Stimulated activated memory B cell treated with anti-CD40 and anti-IgM and Interleukin-4, amounts not matched to agents 10 μg/mL and 1 μg/mL and 100 μg/mL, for 72 hours (primary cell): ENCODE measurements around the gene HEATR5A.
"Not testable (repeated sequence)": the region's sequence is repeated elsewhere in the genome, so short reads cannot be mapped to it uniquely, and the experiment has no call there.

ENCODE experiments used
- ATAC-seq: fragments of 150-1000 bp; cut with Tn5 transposase; 2 replicates; pipeline ENCODE4 v1.10.0; 2021
- H3K27ac Mint-ChIP-seq: one replicate; pipeline ENCODE4 v1.8.0; 2022; ENCODE audit warnings: mild to moderate bottlenecking, mixed read lengths
- H3K27me3 Mint-ChIP-seq: one replicate; pipeline ENCODE4 v1.8.0; 2022; ENCODE audit warnings: mixed read lengths
- H3K36me3 Mint-ChIP-seq: one replicate; pipeline ENCODE4 v1.8.0; 2022; ENCODE audit warnings: mixed read lengths
- H3K4me1 Mint-ChIP-seq: one replicate; pipeline ENCODE4 v1.8.0; 2022; ENCODE audit warnings: mixed read lengths
- H3K4me3 Mint-ChIP-seq: one replicate; pipeline ENCODE4 v1.8.0; 2022; ENCODE audit warnings: mild to moderate bottlenecking, moderate library complexity, mixed read lengths
- H3K9me3 Mint-ChIP-seq: one replicate; pipeline ENCODE4 v1.8.0; 2022; ENCODE audit warnings: mixed read lengths

HEATR5A gene

DNA sequence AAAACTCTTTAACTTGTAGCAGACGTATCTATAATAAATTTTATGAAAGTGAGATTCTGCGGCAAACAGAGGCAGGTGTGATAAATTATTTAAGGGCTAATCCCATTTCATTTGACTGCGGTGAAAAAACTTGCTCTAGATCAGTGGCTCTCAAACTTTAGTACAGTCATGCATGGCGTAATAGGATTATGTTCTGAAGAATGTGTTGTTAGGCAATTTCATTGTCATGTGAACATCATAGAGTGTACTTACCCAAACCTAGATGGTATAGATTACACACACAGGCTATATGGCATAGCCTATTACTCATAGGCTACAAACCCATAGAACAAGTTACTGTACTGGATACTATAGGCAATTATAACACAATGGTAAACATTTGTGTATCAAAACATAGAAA, 83.7 kb downstream of the HEATR5A start:
- peaks cover 55% of the 10 kb centered on the region for H3K36me3 Mint-ChIP-seq

DNA sequence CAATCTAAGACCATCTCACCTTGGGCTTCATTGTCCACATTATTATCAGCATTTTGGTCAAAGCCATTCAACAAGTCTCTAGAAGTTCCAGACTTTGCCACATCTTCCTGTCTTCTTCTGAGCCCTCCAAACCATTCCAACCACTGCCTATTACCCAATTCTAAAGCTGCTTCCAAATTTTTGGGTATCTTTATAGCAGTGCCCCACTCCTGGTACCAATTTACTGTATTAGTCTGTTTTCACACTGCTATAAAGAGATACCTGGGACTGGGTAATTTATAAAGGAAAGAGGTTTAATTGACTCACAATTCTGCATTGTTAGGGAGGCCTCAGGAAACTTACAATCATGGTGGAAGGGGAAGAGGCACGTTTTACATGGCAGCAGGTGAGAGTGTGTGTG, 89.0 kb downstream of the HEATR5A start:
- H3K27ac Mint-ChIP-seq, ATAC-seq, H3K4me1 Mint-ChIP-seq, H3K27me3 Mint-ChIP-seq, H3K4me3 Mint-ChIP-seq: not testable (repeated sequence)
- H3K9me3 Mint-ChIP-seq, result peaks cover 20% of the 10 kb centered on the region
- peaks cover 62% of the 10 kb centered on the region for H3K36me3 Mint-ChIP-seq

More for the DNA sequence above, 83.7 kb downstream of the HEATR5A start:
- Mint-ChIP-seq H3K27me3 (no peaks in the 10 kb centered on the region), H3K4me3 (no peak overlapping the region), H3K9me3 (peaks cover 7% of the 10 kb centered on the region), H3K27ac (no peak overlapping the region), H3K4me1 (no peaks in the 10 kb centered on the region)
- ATAC-seq, result no peak

DNA sequence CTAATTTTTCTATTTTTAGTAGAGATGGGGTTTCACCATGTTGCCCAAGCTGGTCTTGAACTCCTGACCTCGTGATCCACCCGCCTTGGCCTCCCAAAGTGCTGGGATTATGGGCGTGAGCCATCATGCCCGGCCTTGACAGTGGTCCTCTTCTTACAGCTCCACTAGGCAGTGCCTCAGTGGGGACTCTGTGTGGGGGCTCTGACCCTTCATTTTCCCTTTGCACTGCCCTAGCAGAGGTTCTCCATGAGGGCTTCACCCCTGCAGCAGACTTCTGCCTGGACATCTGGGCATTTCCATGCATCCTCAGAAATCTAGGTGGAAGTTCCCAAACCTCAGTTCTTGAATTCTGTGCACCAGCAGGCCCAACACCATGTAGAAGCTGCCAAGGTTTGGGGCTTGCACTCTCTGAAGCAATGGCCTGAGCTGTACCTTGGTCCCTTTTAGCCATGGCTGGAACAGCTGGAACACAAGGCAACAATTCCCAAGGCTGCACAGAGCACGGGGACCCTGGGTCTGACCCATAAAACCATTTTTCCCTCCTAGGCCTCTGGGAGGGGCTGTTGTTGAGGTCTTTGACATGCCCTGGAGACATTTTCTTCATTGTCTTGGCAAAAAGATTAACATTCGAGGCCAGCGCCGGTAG, 90.4 kb downstream of the HEATR5A start:
- Mint-ChIP-seq H3K36me3 (peaks cover 60% of the 10 kb centered on the region), H3K9me3 (peaks cover 20% of the 10 kb centered on the region)
- ATAC-seq, H3K4me1 Mint-ChIP-seq, H3K4me3 Mint-ChIP-seq, H3K27me3 Mint-ChIP-seq, H3K27ac Mint-ChIP-seq: not testable (repeated sequence)

DNA sequence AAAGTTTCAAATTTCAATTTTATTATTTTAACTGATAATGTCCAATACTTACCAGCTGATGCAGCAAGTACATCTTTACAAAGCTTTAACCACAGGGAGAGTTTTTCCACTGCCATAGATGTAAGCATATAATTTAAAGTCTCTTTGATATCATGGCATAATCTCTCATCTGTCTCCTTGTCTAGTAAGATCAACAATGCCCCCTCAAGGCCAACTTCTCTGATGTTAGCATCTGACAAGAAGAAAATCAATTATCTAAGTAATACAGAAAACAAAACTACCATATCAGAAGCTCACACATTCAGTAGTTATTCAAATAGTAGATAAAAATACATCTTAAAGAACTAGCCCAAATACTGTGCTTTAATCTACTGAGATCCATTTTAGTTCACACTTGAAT, 94.2 kb downstream of the HEATR5A start:
- no peak overlapping the region for H3K27ac Mint-ChIP-seq
- H3K9me3 Mint-ChIP-seq, result peaks cover 9% of the 10 kb centered on the region
- H3K4me1 Mint-ChIP-seq, result no peaks in the 10 kb centered on the region
- ATAC-seq, result no peak
- peaks cover 41% of the 10 kb centered on the region for H3K36me3 Mint-ChIP-seq
- H3K4me3 Mint-ChIP-seq, result no peak overlapping the region
- no peaks in the 10 kb centered on the region for H3K27me3 Mint-ChIP-seq

DNA sequence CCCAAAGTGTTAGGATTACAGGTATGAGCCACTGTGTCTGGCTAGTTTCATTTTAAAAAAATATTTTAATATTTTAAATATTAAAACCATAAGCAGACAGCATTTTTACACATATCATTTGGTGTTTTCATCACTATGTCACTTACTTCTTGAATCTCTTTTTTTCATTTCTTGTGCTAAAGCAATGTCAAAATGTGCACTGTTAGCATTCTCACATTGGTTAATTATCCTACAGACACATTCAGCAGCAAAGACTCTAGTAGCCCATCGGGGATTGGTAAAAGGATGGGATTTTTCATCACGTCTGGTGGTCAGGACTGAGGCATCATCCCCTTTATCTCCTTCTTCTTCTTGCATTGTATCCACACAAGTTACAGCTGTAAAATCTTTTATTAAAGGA, 96.9 kb downstream of the HEATR5A start:
- Mint-ChIP-seq H3K27me3 (no peaks in the 10 kb centered on the region), H3K9me3 (peaks cover 3% of the 10 kb centered on the region), H3K4me1 (no peaks in the 10 kb centered on the region), H3K4me3 (no peak overlapping the region), H3K36me3 (peaks cover 27% of the 10 kb centered on the region), H3K27ac (no peak overlapping the region)
- no peak for ATAC-seq

DNA sequence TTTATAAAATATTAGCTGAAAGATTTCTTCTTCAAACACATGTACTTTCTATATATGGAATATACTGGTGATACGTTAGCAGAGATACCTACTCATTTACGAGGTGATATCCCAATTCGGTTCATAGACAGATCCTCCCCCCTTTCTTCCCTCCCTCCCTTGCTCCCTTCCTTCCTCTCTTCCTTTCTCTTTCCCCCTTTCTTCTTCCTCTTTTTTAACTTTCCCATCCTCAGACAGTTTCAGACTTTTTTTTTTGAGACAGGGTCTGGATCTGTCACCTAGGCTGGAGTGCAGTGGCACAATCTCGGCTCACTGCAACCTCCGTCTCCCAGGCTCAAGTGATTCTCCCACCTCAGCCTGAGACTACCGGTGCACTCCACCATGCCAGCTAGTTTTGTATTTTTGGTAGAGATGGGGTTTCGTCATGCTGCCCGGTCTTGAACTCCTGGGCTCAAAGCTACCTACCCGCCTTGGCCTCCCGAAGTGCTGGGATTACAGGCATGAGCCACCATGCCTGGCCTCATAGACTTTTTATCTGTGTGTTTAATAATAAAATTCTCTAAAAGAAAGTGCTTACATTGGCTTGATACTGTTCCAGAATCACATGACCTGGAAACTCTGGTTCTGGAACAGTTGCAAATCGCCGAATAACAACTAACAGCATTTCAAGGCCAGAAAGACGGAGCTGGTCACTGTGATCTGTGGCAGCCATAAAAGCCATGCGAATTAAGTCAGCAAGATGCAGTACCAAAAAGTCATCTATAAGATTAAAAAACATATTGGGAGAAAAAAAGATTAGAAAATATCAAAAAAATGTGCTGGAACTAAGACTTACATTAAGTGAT, 99.2 kb downstream of the HEATR5A start:
- H3K9me3 Mint-ChIP-seq, result no peaks in the 10 kb centered on the region
- no peaks in the 10 kb centered on the region for H3K27me3 Mint-ChIP-seq
- no peaks in the 10 kb centered on the region for H3K4me1 Mint-ChIP-seq
- no peak overlapping the region for H3K4me3 Mint-ChIP-seq
- no peak overlapping the region for H3K27ac Mint-ChIP-seq
- peaks cover 35% of the 10 kb centered on the region for H3K36me3 Mint-ChIP-seq
- ATAC-seq, result no peak

DNA sequence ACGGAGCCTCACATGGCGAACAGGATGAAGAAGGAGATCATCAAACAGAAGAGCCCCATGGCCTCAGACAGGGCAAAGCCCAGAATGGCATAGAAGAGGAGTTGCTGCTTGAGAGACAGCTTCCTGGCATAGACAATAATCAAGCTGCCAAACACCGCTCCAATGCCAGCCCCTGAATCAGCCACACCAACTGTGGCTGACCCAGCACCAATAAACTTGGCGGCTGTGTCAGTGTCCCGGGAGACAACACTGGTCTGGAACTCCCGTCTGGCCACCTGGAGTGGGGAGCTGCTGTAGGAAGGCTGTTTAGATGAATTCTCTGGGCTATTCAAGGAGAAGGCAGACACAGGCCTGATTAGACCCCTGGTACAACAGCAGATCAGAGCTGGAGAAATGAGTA, 100.1 kb downstream of the HEATR5A start:
- H3K36me3 Mint-ChIP-seq, result peaks cover 38% of the 10 kb centered on the region
- no peak overlapping the region for H3K27ac Mint-ChIP-seq
- no peaks in the 10 kb centered on the region for H3K4me1 Mint-ChIP-seq
- H3K9me3 Mint-ChIP-seq, result no peaks in the 10 kb centered on the region
- no peak overlapping the region for H3K4me3 Mint-ChIP-seq
- no peaks in the 10 kb centered on the region for H3K27me3 Mint-ChIP-seq
- ATAC-seq, result no peak

DNA sequence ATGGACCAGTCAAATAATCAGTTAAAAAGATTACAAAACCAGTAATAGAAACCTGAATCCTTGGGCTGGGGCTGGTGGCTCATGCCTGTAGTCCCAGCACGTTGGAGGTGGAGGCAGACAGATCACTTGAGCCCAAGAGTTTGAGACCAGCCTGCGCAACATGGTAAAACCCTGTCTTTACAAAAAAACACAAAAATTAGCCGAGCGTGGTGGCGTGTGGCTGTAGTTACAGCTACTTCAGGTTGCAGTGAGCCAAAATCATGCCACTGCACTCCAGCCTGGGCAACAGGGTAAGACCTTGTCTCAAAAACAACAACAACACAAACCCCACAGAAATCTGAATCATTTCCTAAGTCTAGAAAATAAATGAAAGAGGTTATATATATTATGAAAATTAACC, 100.6 kb downstream of the HEATR5A start:
- Mint-ChIP-seq H3K36me3 (peaks cover 43% of the 10 kb centered on the region), H3K4me1 (no peaks in the 10 kb centered on the region), H3K27ac (no peak overlapping the region), H3K27me3 (no peaks in the 10 kb centered on the region), H3K4me3 (no peak overlapping the region), H3K9me3 (no peaks in the 10 kb centered on the region)
- no peak for ATAC-seq

DNA sequence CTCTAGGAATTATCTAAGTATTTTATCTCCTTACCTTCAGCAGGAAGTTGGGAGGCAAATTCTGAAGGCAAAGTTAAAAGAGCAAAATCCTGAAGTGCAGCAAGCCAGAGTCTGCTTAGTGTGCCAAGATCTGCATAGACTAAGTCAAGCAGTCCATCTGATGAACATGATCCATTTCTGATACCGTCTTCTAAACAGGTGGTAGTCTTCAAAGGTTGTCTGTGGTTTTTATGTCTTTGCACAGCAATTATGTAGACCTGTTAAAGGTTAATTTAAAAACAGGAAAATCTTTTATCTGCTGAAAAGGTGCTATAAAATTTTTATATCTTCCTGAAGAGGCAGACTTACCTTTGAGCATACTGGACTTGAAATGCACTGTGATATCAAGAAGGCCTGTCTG, 107.4 kb downstream of the HEATR5A start:
- no peak overlapping the region for H3K27ac Mint-ChIP-seq
- no peaks in the 10 kb centered on the region for H3K4me1 Mint-ChIP-seq
- H3K9me3 Mint-ChIP-seq, result no peaks in the 10 kb centered on the region
- no peak for ATAC-seq
- no peaks in the 10 kb centered on the region for H3K27me3 Mint-ChIP-seq
- peaks cover 55% of the 10 kb centered on the region for H3K36me3 Mint-ChIP-seq
- no peak overlapping the region for H3K4me3 Mint-ChIP-seq

DNA sequence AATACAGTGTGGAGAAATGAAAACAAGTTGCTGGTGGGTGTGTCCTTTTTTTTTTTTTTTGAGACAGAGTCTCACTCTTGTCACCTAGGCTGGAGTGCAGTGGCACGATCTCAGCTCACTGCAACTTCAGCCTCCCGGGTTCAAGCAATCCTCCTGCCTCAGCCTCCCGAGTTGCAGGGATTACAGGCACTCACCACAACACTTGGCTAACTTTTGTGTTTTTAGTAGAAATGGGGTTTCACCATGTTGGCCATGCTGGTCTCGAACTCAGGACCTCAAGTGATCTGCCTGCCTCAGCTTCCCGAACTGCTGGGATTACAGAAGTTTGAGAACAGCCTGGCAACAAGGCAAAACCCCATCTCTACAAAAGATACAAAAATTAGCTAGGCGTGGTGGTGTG, 108.0 kb downstream of the HEATR5A start:
- H3K27me3 Mint-ChIP-seq, ATAC-seq, H3K4me1 Mint-ChIP-seq, H3K27ac Mint-ChIP-seq, H3K9me3 Mint-ChIP-seq, H3K4me3 Mint-ChIP-seq: not testable (repeated sequence)
- H3K36me3 Mint-ChIP-seq, result peaks cover 52% of the 10 kb centered on the region

- Mint-ChIP-seq H3K27ac (no peak overlapping the region), H3K9me3 (no peaks in the 10 kb centered on the region), H3K4me3 (no peak overlapping the region), H3K4me1 (no peaks in the 10 kb centered on the region), H3K36me3 (peaks cover 43% of the 10 kb centered on the region), H3K27me3 (no peaks in the 10 kb centered on the region)
- ATAC-seq, result no peak
These were observed 112.7 kb downstream of the HEATR5A start for GRCh38 chr14:31307618-31308017.

DNA sequence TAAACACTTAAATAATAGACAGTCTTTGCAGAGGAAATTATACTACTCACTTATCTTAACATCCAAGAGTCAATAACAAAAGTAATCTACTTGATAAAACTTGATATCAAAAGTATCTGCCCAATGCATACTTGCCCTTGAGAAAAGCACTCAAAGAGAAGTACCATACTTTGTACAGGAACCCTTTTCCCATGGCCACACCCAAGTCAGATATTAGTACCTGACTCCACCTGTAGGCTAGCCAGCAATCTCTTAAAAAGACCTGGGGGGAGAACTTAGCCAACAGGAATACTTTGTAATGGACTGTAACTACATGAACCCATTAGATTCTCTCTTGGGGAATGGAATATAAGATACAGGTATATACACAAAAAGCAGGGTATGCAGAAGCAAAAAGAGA, 113.2 kb downstream of the HEATR5A start:
- Mint-ChIP-seq H3K4me3 (no peak overlapping the region), H3K27me3 (no peaks in the 10 kb centered on the region), H3K27ac (no peak overlapping the region), H3K9me3 (no peaks in the 10 kb centered on the region), H3K36me3 (peaks cover 41% of the 10 kb centered on the region), H3K4me1 (no peaks in the 10 kb centered on the region)
- ATAC-seq, result no peak

DNA sequence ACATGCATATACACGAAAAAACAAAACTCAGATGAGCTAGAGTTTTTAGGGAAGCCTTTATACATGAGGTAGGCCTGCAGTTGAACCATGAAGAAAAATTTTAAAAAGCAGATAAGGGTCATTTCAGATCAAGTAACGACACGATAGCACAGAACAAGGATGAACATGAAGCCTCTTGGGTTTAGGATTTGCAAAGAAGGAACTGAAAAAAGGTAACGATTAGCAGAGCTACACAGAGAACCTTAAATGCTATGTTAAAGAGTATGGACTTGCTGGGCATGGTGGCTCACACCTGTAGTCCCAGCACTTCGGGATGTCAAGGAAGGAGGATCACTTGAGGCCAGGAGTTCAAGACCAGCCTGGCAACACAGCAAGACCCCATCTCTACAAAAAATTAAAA, 116.7 kb downstream of the HEATR5A start:
- Mint-ChIP-seq H3K4me1 (no peaks in the 10 kb centered on the region), H3K36me3 (peaks cover 34% of the 10 kb centered on the region), H3K27ac (no peak overlapping the region), H3K9me3 (no peaks in the 10 kb centered on the region), H3K27me3 (no peaks in the 10 kb centered on the region), H3K4me3 (no peak overlapping the region)
- no peak for ATAC-seq

DNA sequence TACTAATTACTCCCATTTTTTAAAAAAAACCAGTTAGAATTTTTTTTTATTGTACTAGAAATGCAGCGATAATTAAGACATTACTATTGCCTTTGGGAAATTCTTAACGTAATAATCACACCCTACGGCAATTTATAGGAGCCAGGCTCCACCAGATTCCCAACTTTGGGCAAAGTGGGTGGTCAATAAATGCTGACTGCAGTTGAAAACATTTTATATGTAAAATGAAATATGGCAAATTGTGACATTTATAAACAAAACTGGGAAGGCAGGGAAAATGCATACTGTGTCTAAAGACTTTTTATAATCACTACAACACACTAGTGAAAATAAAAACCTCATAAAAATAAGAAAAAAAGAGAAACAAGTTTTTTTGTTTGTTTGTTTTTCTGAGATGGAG, 119.5 kb downstream of the HEATR5A start:
- Mint-ChIP-seq H3K9me3 (no peaks in the 10 kb centered on the region), H3K36me3 (peaks cover 30% of the 10 kb centered on the region), H3K4me1 (no peaks in the 10 kb centered on the region), H3K27me3 (no peaks in the 10 kb centered on the region), H3K4me3 (no peak overlapping the region), H3K27ac (no peak overlapping the region)
- ATAC-seq, result no peak

- Mint-ChIP-seq H3K27ac (no peak overlapping the region), H3K4me3 (no peak overlapping the region), H3K36me3 (peaks cover 30% of the 10 kb centered on the region), H3K9me3 (no peaks in the 10 kb centered on the region), H3K4me1 (no peaks in the 10 kb centered on the region), H3K27me3 (no peaks in the 10 kb centered on the region)
- ATAC-seq, result no peak
These were observed 120.1 kb downstream of the HEATR5A start for GRCh38 chr14:31300296-31300695.

GRCh38 chr14:31297701-31298344, 122.5 kb downstream of the HEATR5A start:
- no peak overlapping the region for H3K27ac Mint-ChIP-seq
- H3K36me3 Mint-ChIP-seq, result peaks cover 21% of the 10 kb centered on the region
- H3K9me3 Mint-ChIP-seq, result no peaks in the 10 kb centered on the region
- H3K4me1 Mint-ChIP-seq, result no peaks in the 10 kb centered on the region
- H3K27me3 Mint-ChIP-seq, result no peaks in the 10 kb centered on the region
- ATAC-seq, result no peak
- H3K4me3 Mint-ChIP-seq, result no peak overlapping the region
